Panc1 (cell line): ENCODE results near the gene FOXD1.

Experiments
- POLR2AphosphoS5 ChIP-seq: IDR thresholded peaks from 2 replicates; pipeline ENCODE4 v1.6.1; 2012; ENCODE audit warnings: mild to moderate bottlenecking, low read depth, low read length, moderate library complexity
- TCF7L2 ChIP-seq: IDR thresholded peaks from 2 replicates; pipeline ENCODE4 v1.6.1; 2011; ENCODE audit warnings: mild to moderate bottlenecking, low read depth, low read length, inconsistent platforms

DNA sequence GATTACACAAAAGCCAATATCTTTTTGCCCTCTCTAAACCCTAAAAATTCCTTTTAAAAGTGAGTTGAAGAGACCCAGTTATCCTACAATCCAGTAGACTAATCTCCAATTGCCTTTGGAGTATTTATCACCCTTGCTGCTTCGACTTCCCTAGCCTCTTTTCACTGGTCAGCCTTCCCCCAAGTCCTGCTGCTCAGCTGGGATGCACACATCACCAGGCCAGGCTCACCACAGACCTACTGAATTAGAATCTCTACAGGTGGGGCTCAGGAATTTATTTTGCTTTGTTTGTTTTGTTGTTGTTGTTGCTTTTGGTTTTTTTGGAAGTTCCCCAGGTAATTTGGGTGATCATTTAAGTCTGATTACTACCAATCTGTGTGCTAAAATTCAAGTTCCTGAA lies 11.6 kb upstream of the FOXD1 start:
- no peak for TF ChIP-seq POLR2AphosphoS5
- no peak for TF ChIP-seq TCF7L2
